Calu3 (cell line): ENCODE data around the gene CASK. TPM values are rescaled to one million over a fixed set of nuclear protein-coding genes. Genes with fewer than 3 reads are reported as not detected.

Source experiments
- BruUV-seq: library from RNA; stranded (reverse); fragments of 400-500 nt; replicated peaks from 2 replicates; lab custom pipeline; 2021; lab: Mats Ljungman, UMichigan
- CTCF ChIA-PET: fragments of 300-600 bp; sonication (Branson Sonifier 250); formaldehyde crosslinking; loops from one replicate; lab custom pipeline; 2022; ENCODE audit warnings: antibody characterized with exemption; lab: Charles Lee
- DNase-seq: peaks from one replicate; pipeline ENCODE4 v3.0.0; 2022
- H3K27ac Mint-ChIP-seq: one replicate; pipeline ENCODE4 v1.8.0; 2022; ENCODE audit warnings: mixed read lengths; ENCODE audit not compliant: unreplicated experiment
- H3K27me3 Mint-ChIP-seq: one replicate; pipeline ENCODE4 v1.8.0; 2022; ENCODE audit warnings: mixed read lengths; ENCODE audit not compliant: unreplicated experiment
- H3K36me3 Mint-ChIP-seq: one replicate; pipeline ENCODE4 v1.8.0; 2022; ENCODE audit warnings: mild to moderate bottlenecking, moderate library complexity, mixed read lengths; ENCODE audit not compliant: insufficient read depth, unreplicated experiment
- H3K4me1 Mint-ChIP-seq: one replicate; pipeline ENCODE4 v1.8.0; 2022; ENCODE audit warnings: mild to moderate bottlenecking, low read depth, mixed read lengths; ENCODE audit not compliant: unreplicated experiment
- H3K4me3 Mint-ChIP-seq: one replicate; pipeline ENCODE4 v1.8.0; 2022; ENCODE audit warnings: mild to moderate bottlenecking, low read depth, moderate library complexity, mixed read lengths; ENCODE audit not compliant: unreplicated experiment
- H3K9me3 Mint-ChIP-seq: one replicate; pipeline ENCODE4 v1.8.0; 2022; ENCODE audit warnings: low read depth, mixed read lengths; ENCODE audit not compliant: unreplicated experiment
- CTCF ChIP-seq: fragments of 200-600 bp; IDR thresholded peaks from one replicate; pipeline ENCODE4 v1.8.0; 2022; ENCODE audit warnings: antibody characterized with exemption; ENCODE audit not compliant: unreplicated experiment
- intact Hi-C: fragments of 100-400 bp; cut with micrococcal nuclease; formaldehyde crosslinking; loops from one replicate; pipeline ENCODE4 v1.10.0; 2022; ENCODE audit not compliant: unreplicated experiment
- total RNA-seq: library from RNA; stranded (reverse); gene quantifications from 2 replicates; pipeline ENCODE4 v1.2.3, GENCODE V29; 2022

The CASK gene
- total RNA-seq, 1 experiment from 2014 or later = 157 TPM

GRCh38 chrX:41474726-41475100, 448.6 kb downstream of the CASK start:
- intact Hi-C loops = no loop called here
- Mint-ChIP-seq H3K4me3 (no peak overlapping the region), H3K9me3 (no peaks in the 10 kb centered on the region), H3K27ac (no peak overlapping the region), H3K36me3 (no peaks in the 10 kb centered on the region), H3K4me1 (peaks cover 10% of the 10 kb centered on the region), H3K27me3 (no peaks in the 10 kb centered on the region)
- no peak for DNase-seq
- no TSS peak for BruUV-seq
- CTCF ChIA-PET = no interaction called here
- TF ChIP-seq CTCF = no peak

- Mint-ChIP-seq H3K9me3 (no peaks in the 10 kb centered on the region), H3K4me3 (no peak overlapping the region), H3K27me3 (no peaks in the 10 kb centered on the region), H3K27ac (no peak overlapping the region), H3K36me3 (no peaks in the 10 kb centered on the region), H3K4me1 (peaks cover 10% of the 10 kb centered on the region)
- CTCF ChIA-PET = no interaction called here
- no TSS peak for BruUV-seq
- TF ChIP-seq CTCF = no peak
- intact Hi-C loops = no loop called here
- DNase-seq = no peak
Observed at GRCh38 chrX:41473936-41474725, 449.2 kb downstream of the CASK start.

- Mint-ChIP-seq H3K9me3 (no peaks in the 10 kb centered on the region), H3K4me1 (peaks cover 10% of the 10 kb centered on the region), H3K4me3 (no peak overlapping the region), H3K36me3 (no peaks in the 10 kb centered on the region), H3K27ac (no peak overlapping the region), H3K27me3 (no peaks in the 10 kb centered on the region)
- DNase-seq = peak; percentile 58
- CTCF ChIA-PET = interaction anchor here (0.8 to 1.3 kb wide), 2 partner anchors 19 to 29 kb away, joined by 3 read pairs; no protein-coding TSS in a partner anchor
- BruUV-seq = no TSS peak
- TF ChIP-seq CTCF = no peak
- intact Hi-C loops = no loop called here
Observed at GRCh38 chrX:41472231-41472815, 451.0 kb downstream of the CASK start.

- BruUV-seq = no TSS peak
- H3K9me3 Mint-ChIP-seq = no peaks in the 10 kb centered on the region
Observed at GRCh38 chrX:41471786-41472185, 451.6 kb downstream of the CASK start.

More at GRCh38 chrX:41471786-41472185, 451.6 kb downstream of the CASK start:
- H3K27me3 Mint-ChIP-seq = no peaks in the 10 kb centered on the region
- H3K27ac Mint-ChIP-seq = no peak overlapping the region
- DNase-seq = no peak
- intact Hi-C loops = no loop called here
- TF ChIP-seq CTCF = no peak
- no peaks in the 10 kb centered on the region for H3K36me3 Mint-ChIP-seq
- H3K4me3 Mint-ChIP-seq = no peak overlapping the region
- CTCF ChIA-PET = interaction anchor here (0.8 to 1.3 kb wide), 2 partner anchors 20 to 28 kb away, joined by 3 read pairs; no protein-coding TSS in a partner anchor
- peaks cover 10% of the 10 kb centered on the region for H3K4me1 Mint-ChIP-seq
